Activated naive CD4-positive, alpha-beta T cell treated with Interleukin-2 at 50 U/mL for 16 hours (primary cell): Measurements from ENCODE around the gene PEX14.
"Not testable (repeated sequence)": the region's sequence is repeated elsewhere in the genome, so short reads cannot be mapped to it uniquely, and the experiment has no call there.

Experiments
- DNase-seq: peaks from one replicate; pipeline ENCODE4 v3.0.0-alpha.2; 2020

Gene PEX14

DNA sequence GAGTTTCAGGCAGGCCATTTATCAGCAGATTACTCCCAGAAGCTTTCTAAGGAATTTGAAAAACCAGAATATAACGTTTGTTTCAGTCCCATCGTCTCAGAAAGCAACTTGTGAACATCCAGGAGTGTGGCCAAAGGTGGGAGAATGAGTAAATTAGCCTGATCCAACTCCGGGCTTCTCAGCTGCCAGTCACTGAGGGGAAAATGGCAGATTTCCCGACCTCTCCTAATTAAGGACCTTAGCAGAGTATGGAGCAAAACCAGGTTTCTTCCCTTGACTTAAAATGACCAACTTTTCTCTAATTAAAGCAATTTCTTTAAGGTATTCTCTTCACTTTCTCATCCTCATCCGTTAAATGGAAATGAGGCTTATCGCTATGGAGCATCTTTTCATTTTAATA, 23.9 kb upstream of the PEX14 start:
- DNase-seq = no peak

DNA sequence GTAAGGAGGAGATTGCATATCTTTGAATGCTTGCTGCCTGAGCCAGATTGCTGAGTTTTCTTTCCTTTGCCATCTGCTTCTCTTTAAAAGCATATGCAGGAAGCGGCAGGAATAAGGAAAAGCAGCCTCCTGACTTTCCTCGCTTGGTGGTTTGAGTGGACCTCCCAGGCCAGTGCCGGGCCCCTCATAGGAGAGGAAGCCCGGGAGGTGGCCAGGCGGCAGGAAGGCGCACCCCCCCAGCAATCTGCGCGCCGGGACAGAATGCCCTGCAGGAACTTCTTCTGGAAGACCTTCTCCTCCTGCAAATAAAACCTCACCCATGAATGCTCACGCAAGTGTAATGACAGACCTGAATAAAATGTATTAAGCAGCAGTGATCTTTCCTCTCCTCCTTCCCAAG, 23.5 kb upstream of the PEX14 start:
- DNase-seq = no peak

DNA sequence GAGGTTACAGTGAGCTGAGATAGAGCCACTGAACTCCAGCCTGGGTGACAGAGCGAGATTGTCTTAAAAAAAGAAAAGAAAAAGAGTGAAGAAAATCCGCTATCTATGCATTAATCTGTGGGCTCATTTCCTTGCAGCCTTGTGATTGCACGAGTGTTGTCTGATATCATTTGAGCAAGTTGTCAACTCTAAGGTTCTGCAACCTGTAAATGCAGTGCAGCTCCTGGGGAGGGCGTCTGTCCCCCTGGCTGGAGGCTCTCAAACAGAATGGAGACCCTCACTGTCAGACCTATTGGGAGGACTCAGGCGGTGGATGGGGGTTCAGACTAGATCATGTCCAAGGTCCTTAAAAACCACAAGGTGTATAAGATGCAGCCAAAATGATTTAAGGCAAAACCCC, 18.7 kb upstream of the PEX14 start:
- DNase-seq = no peak

DNA sequence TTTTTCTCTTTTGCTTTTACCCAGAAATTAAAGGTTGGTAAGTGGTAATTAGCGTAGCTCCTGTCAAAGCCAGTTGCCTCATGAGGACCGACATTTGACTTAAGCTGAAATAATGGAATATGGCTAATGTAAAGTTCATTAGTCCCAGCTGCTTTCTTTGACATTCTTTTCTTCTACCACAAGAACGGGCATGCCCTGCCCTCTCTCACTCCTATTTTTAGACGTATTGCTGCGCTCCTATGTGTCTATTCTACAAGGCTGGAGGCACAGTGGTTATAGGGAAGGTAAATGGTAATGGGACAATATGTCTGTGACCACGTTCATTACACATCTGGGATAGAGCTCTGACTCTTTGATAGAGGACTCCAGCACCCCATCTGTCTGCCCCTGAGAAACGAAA, 18.1 kb upstream of the PEX14 start:
- DNase-seq = no peak

DNA sequence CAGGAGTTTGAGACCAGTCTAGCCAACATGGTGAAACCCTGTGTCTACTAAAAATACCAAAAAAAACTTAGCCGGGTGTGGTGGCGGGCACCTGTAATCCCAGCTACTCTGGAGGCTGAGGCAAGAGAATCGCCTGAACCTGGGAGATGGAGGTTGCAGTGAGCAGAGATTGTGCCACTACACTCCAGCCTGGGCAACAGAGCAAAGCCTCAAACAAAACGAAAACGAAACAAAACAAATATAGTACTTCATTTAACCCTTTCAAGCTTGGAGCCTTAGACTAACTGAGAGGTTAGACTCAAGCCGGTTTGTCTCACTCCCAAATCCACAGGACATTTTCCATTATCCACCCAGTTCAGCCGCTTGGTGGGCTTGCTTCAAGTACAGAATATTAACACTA, 17.3 kb upstream of the PEX14 start:
- not testable (repeated sequence) for DNase-seq

DNA sequence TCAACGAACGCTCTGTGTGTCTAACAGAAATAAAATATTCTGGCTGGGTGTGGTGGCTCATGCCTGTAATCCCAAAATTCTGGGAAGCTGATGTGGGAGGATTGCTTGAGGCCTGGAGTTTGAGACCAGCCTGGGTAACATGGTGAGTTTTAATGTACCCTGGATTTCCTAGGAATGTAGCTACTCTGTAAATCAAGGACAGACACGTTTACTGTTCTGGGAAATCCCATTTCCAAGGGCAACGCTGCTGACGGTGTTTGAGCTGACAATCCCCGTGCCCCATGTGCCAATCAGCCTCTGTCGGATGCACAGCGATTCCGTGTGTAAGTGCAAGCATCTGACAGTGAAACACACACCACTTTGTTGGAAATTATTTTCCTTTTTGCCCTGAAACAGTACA, 16.9 kb upstream of the PEX14 start:
- DNase-seq = no peak

DNA sequence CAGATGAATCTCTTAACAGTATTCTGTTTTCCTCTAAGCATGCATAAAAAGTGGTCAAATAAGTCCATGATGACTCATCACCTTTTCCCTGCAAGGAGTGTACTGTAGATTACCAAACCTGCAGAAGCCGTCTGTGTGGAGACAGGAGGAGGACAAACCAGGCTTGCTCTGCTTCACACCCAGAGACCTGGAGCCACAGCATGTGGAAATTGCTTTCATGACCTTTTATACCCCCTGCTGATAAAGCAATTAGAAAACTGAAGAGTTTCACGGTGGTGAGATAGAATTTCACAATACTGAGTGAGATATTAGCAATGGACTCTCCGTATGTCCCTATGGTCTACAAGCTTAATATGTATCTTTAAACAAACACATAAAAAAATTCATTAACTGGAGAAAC, 15.6 kb upstream of the PEX14 start:
- no peak for DNase-seq

DNA sequence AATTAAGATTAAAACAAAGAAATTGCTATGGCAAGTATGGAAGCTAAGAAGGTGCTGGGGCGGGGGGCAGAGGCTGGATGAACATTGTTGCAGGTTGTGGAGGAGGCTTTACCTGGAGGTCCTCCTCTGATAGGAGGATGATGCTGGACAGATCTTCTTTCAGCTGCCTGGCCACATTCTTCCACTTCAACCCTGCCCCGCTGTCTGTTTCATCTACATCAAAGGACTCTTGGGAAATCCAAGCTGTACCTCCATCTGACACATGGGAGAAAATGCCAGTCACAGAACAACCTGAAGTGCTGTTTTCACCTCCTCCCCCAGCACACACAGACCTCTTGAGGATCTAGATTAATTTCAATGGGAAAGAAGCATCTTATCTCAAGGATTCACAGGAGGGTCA, 7.7 kb upstream of the PEX14 start:
- no peak for DNase-seq

DNA sequence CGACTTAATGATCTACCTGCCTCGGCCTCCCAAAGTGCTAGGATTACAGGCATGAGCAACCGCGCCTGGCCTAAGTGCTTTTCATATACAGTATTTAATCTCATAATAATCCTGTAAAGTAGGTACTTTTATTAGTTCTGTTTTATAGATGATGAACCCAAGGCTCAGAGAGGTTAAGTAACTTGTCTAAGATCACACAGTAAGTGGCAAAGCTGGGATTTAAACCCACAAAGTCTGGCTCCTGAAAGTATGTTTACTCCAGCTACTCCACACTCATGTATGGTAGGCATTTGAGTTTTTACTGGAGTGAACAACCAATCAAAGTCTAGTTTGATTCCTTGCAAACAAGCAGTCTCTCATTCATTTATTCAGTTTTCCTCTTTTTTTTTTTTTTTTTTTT, 4.7 kb upstream of the PEX14 start:
- DNase-seq = no peak

DNA sequence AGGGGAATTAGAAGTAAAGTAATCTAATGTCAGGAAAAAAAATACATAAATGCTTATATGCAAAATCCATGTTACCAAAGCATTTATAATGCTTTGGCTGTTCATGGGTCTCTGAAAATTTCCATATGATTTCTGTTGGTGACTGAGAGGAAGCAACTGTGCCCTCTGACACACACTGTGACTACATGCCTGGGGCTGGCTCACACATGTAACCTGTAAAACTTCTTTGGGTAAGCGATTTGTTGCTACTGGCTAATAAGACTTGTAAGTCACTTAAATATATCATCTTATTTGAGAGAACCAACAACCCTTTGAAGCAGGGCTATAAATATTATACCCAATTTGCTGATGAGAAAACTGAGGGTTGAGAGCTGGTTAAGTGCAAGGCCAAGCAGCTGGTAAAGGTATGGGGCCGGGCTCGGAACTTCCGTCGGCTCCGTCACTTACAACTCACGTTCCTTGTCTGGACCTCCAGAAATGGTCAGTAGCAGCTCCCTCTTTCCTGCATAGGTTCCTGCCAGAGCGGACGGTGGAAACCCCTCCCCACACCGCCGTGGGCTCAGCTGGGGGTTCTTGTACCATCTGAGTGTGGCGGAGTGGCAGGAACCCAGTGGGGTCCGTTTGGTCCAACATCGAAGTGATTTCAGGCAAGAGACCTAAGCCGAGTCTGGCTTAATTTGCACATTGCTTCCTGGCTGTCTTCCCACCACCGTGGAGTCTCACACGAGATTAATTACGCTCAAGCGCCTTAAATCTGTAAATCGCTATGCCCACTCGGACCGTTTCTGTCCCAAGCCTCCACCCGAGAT, 3.1 kb upstream of the PEX14 start:
- DNase-seq = peak; percentile 5

DNA sequence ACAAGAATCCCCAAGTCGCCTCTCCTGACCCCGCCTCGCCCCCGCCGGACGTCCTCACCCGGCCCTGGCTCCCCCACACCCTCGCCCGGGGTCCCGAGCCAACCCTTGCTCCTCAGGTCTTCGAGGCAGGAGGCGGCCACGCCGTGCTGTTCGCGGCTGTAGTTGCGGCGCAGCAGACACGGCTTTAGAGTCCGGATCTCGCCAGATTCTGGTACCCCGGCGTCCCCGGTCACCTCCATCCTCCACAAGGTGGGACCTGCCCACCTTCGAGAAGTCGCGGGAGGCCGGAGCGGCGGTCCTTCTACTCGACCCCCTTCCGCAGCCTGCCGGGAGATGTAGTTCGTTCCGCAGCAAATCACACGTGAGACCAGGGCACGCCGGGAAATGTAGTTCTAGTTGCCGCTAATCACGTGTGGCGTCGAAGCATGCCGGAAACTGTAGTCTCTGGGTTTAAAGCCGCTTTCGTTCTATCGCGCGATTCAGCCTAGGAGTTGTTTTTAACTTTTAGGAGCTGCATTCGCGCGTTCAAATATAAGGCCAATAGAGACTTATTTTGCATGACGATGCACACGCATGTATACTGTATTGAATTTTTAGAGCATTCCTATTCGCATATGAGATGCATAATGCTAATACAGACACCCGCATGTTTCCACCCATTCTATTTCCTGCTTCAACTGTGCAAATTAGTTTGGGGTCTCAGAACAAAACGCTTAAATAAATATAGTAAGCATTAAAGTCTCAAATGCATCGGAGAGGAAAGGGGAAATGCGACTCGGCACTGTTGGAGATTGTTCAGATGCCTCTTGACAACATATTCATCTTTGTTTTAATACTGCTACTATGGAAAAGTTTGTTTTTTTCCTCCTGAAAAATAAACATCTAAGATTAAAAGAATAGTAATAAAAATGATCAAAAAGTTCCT, 2.3 kb upstream of the PEX14 start, which contains the start of gene DFFA:
DFFA (minus strand) TSS at position 310 of the 925 bp plus-strand sequence; CDS start at position 239, 71 bp downstream.
- peak; percentile 92 for DNase-seq

DNA sequence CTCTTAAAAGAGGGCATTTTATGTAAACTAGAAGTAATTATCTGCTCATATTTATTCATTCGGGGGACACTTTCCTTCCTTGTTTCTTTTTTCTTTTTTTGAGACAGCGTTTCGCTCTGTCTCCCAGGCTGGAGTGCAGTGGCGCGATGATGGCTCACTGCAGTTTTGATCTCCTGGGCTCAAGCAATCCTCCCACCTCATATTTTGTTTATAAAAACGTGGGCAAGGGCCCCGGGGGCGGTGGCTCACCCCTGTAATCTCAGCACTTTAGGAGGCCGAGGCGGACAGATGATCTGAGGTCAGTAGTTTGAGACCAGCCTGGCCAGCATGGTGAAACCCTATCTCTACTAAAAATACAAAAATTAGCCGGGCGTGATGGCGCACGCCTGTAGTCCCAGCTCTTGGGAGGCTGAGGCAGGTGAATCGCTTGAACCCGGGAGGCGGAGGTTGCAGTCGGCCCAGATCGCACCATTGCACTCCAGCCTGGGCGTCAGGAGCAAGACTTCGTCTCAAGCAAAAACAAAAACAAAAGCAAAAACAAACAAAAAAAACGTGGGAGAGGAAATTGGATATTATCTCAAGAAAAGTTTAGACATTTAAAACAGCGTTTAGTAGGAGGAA, 1.5 kb upstream of the PEX14 start:
- DNase-seq = no peak

DNA sequence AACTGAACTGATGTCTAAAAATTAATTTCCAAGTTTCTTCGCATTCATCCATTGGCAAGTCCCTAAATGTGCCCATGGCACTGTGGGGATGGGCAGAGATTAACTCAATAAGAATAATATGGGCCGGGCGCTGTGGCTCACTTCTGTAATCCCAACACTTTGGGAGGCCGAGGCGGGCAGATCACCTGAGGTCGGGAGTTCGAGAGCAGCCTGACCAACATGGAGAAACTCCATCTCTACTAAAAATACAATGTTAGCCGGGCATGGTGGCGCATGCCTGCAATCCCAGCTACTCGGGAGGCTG, 489 bp upstream of the PEX14 start:
- DNase-seq = not testable (repeated sequence)

DNA sequence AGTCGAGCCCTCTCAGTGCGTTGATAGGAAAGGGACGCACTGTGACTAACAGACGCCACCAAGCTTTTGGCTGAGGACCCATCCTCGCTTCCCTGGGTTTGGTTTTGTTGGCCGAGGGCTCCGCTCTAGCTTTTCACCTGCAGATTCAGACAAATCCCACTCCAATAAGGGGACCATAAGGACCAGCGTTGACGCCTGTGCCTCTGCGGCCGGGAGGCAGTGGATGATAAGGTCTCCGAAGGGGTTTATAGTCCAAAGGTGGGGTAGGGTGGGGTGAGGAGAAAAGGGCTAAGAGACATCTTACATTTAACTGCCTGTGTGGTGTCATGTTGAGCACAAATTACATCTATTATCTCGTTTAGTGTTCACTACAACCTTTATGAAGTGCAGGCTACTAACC, 760 bp downstream of the PEX14 start:
- DNase-seq = no peak

DNA sequence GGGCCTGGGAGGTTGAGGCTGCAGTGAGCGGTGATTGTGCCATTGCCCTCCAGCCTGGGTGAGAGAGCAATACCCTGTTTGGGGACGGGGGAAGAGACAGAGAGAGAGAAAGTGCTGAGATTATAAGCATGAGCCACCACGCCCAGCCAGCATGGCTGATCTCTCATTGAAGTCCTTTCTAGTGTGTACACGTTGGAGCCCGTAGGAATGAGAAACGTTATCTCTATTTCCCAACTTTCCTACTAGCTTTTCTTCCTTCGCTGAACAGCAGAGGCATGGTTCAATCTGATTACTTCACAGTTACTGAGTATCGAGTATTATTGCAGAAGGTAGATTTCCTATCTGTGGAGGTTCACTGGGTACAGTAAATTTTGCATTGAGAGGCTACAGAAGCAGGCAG, 4.5 kb downstream of the PEX14 start:
- DNase-seq = no peak

DNA sequence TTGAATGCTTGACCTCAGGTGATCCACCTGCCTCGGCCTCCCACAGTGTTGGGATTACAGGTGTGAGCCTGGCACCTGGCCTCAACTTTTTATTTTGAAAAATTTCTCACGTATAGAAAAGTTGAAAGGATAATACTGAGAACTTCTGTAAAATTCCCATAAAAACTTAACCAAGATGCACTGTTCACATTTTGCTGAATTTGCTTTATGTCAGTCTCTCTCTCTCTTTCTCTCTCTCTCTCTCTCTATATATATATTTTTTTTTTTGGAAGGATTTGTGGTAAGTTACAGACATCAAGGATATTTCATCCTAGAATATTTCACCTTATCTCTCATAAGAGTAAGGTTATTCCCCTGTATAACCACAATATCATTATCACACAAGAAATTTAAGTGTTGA, 5.9 kb downstream of the PEX14 start:
- no peak for DNase-seq

DNA sequence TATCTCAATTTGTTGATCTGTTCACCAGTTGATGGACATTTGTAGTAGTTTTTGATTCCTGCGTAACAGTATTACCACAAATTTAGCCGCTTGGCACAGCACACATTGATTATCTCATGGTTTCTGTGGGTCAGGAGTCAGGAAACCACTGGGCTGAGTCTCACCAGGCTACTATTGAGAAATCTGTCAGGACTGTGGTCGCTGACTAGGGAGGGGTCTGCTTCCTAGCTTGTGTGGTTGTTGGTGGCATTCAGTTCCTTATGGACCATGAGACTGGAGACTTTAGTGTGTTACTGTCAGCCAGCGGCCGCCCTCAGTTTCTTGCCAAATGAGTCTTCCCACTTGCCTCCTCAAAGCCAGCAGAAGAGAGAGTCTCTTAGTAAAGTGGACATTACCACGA, 9.8 kb downstream of the PEX14 start:
- DNase-seq = no peak

DNA sequence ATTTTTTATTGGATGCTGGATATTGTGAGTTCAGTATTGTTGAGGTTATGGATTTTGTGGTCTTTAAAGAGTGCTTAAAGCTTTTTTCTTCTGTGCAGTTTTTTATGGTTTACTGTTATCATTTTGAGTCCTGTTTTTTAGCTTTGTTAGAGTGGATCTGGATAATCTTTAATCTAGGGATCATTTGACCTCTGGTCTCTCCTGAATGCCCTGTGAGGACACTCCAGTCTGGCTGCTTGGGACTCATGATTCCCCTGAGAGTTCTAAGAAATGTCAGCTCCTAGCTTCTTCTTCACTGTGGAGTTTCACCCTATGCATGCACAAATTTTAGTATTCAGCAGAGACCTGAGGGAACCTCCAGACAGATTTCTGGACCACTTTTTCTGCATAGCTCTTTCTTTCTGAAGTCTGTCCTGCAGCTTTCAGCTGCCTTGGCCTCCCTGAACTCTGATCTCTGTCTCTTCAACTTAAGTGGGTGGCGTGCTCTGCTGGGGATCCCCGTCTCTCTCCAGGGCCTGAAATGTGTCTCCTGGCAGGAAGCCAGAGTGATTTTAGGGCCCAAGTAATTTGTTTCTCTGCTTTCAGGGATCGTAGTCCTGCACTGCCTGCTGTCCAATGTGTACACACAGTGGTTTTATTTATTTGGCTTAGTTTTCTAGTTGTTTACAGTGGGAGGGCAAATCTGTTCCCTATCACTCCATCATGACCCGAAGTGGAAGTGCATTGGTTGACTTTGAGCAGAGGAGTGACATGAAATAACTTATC, 14.7 kb downstream of the PEX14 start:
- DNase-seq = no peak

DNA sequence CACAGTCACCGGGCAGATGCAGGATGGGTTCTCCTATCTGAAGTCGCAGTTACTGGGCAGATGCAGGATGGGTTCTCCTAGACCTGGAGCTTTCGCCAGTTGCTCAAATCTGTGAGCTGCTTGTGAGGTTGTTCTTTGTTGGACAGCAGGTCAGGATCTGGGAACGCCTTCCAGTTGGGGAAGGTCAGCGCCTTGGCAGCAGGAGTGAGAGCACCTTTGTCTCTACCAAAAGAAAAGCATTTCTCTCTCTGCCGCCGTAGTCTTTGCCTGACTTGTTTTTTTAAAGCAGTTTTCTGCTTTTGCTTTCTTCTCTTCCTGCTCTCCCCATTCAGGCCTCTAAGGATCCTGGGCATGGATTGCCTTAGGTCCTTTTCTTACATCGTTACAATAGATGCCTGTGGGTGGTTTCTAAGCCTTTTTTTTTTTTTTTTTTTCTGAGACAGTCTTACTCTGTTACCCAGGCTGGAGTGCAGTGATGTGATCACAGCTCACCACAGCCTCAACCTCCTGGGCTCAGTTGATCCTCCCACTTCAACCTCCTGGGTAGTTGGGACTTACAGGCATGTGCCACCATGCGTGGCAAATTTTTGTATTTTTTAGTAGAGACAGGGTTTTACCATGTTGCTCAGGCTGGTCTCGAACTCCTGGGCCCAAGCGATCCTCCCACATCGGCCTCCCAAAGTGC, 15.7 kb downstream of the PEX14 start:
- no peak for DNase-seq

DNA sequence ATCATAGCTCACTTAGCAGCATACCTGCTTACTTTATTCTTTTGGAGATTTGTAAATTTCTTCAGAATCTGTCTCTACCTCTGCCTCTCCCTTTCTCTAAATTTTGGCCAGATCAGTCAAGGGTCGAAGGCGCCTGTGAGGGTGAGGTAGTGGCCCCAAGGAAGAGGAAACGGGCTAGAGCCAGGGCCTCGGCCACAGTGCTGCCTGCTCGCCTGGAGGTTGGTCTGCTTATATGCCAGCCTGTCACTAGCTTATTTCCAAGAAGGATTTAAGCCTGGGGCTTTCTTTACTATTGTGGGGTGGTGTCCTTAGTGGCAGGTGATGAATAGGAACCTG, 19.6 kb downstream of the PEX14 start:
- DNase-seq = no peak

DNA sequence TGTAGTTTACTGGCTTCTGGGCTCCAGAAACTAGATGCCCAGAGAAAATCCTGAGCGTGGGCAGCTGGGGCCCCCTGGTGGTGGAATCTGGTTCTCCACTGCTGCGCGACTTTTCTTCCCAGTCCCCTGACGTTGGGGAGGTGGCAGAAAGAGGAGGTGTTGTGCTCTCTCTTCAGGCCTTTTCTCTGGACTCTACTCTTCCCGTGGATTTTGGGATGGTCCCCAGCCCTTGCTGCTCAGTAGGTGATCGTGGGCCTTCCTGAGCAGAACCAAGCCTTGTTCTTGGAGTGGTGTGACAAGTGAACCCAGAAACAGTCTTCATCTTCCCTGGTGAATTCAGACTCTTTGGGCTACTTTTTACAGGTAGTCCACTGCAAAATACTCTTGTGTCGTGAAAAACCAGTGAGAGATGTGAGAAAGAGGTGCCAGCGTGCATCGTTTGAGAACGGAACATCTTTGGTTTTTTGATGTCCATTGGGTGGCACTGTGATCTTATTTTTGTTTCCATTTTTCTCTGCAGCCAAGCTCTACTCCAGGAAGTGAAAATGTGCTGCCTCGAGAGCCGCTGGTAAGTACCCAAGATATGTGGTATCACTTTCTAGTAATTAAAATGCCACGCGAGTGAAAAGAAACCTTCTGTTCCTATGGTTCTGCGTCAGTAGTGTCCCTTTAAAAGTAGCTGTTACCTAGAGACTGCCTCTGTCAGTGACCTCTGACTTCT, 20.2 kb downstream of the PEX14 start:
- DNase-seq = peak; percentile 82

DNA sequence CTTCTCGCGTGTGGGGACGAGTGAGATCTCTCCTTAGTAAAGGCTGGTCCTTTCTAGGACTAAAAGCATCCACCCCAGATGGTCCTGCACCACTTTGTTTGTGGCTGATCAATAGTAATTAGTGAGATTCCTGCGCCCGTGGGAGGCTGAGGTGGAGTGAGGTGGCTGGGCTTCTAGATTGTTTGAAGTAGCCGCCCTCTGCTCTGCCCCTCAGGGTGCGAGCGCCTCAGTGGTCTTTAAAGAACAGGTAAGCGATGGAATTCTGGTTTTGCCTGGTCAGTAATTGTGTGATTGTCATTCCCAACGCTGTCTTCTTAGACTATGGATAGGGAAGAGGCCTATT, 20.7 kb downstream of the PEX14 start:
- DNase-seq = no peak
